Fibroblast of peridontal ligament (primary cell): ENCODE measurements around the gene TXNDC5.
"Not testable (repeated sequence)": the region's sequence is repeated elsewhere in the genome, so short reads cannot be mapped to it uniquely, and the experiment has no call there.

Experiments used
- DNase-seq: peaks from one replicate; pipeline ENCODE4 v3.0.0-alpha.2; 2010; ENCODE audit errors: extremely low read depth

The TXNDC5 gene

GRCh38 chr6:7914311-7914710, 3.7 kb upstream of the TXNDC5 start:
- no peak for DNase-seq

GRCh38 chr6:7912736-7913517, 2.3 kb upstream of the TXNDC5 start:
- no peak for DNase-seq

- DNase-seq, result no peak
These were observed 1.4 kb upstream of the TXNDC5 start for GRCh38 chr6:7912024-7912423.

GRCh38 chr6:7911345-7911725, 747 bp upstream of the TXNDC5 start:
- no peak for DNase-seq

GRCh38 chr6:7910298-7910653, 312 bp downstream of the TXNDC5 start:
- DNase-seq, result no peak

- DNase-seq, result peak; percentile 31
These were observed 988 bp downstream of the TXNDC5 start for GRCh38 chr6:7909323-7910276.

- no peak for DNase-seq
These were observed 3.4 kb downstream of the TXNDC5 start for GRCh38 chr6:7907159-7907558.

- DNase-seq, result no peak
These were observed 3.8 kb downstream of the TXNDC5 start for GRCh38 chr6:7906741-7907140.

- peak; percentile 46 for DNase-seq
These were observed 5.2 kb downstream of the TXNDC5 start for GRCh38 chr6:7905416-7905815.

- no peak for DNase-seq
These were observed 5.8 kb downstream of the TXNDC5 start for GRCh38 chr6:7904654-7905319.

GRCh38 chr6:7903673-7904072, 6.9 kb downstream of the TXNDC5 start:
- no peak for DNase-seq

GRCh38 chr6:7902867-7903266, 7.7 kb downstream of the TXNDC5 start:
- DNase-seq, result no peak

GRCh38 chr6:7902221-7902620, 8.4 kb downstream of the TXNDC5 start:
- DNase-seq, result no peak

GRCh38 chr6:7901780-7902179, 8.8 kb downstream of the TXNDC5 start:
- no peak for DNase-seq

GRCh38 chr6:7901056-7901455, 9.5 kb downstream of the TXNDC5 start:
- no peak for DNase-seq

- DNase-seq, result no peak
These were observed 10.0 kb downstream of the TXNDC5 start for GRCh38 chr6:7900621-7901020.

- DNase-seq, result no peak
These were observed 10.7 kb downstream of the TXNDC5 start for GRCh38 chr6:7899889-7900213.

GRCh38 chr6:7899101-7899888, 11.3 kb downstream of the TXNDC5 start:
- no peak for DNase-seq

GRCh38 chr6:7898193-7898586, 12.4 kb downstream of the TXNDC5 start:
- DNase-seq, result not testable (repeated sequence)

GRCh38 chr6:7897461-7898192, 13.0 kb downstream of the TXNDC5 start:
- DNase-seq, result no peak

GRCh38 chr6:7896465-7896987, 14.1 kb downstream of the TXNDC5 start:
- no peak for DNase-seq
